ENCODE data around the gene ZNF326.

Gene ZNF326

DNA sequence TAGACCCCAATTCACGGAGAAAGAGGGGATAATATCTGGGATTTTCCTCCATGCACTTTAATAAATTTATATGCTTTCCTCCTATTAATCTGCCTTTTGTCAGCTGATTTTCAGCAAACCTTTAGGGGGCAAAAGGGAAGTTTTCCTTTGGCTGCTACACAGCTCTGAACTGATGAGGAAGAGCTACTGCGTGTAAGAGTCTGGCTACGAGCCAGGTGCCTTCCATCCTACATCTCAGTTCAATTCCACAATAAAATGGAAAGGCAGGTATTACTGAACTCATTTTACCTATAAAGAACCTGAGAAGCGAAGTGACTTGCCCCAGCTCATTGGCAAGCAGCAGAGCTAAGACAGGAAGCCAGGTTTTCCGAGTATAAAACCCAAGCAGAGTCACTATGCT, 28.3 kb upstream of the ZNF326 start:
- H3K27me3 ChIP-seq (ENCODE audit: insufficient read depth, low read length): peaks cover 3% of the 10 kb centered on the region; the same call in 1 of the 2 replicates
- no peaks in the 10 kb centered on the region for H3K36me3 ChIP-seq (ENCODE audit: insufficient read depth, low read length)
- H3K4me2 ChIP-seq (ENCODE audit: low read length): no peak overlapping the region

DNA sequence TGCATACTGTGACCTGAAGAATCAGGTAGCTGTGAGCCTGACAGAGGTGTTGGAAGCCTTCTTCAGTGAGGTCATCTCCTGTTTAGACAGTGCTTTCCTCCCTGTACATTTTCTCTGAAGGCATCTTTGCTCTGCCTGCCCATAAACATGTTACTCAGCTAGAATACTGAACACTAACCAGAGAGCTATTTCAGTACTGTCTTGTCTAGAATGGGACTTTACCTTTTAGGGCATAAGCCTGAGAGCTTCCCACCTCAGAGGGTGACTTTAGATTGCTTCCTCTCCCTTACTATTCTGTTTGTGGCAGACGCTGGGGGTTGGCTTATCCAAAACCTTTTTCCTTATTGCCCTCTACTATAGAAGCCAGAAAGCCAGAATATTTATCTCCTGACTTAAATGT, 23.3 kb upstream of the ZNF326 start:
- Histone ChIP-seq H2AFZ (ENCODE audit: low read length) (no peak overlapping the region), H3K9me2 (ENCODE audit: low read depth, low read length) (no peaks in the 10 kb centered on the region), H4K20me1 (ENCODE audit: insufficient read depth, low read length) (no peaks in the 10 kb centered on the region), H3K27ac (ENCODE audit: low read depth, low read length, poor library complexity, severe bottlenecking) (no peak overlapping the region), H3K36me3 (ENCODE audit: insufficient read depth, low read length) (no peaks in the 10 kb centered on the region), H3K9ac (ENCODE audit: low read length) (no peak overlapping the region), H3K9me3 (ENCODE audit: low read length) (no peaks in the 10 kb centered on the region), H3K4me2 (ENCODE audit: low read length) (no peak overlapping the region), H3K79me2 (ENCODE audit: insufficient read depth, low read length) (no peaks in the 10 kb centered on the region), H3F3A (ENCODE audit: insufficient read depth, low read length) (no peaks in the 10 kb centered on the region), H3K4me3 (ENCODE audit: low read depth, low read length, poor library complexity, severe bottlenecking) (no peak overlapping the region), H3K27me3 (ENCODE audit: insufficient read depth, low read length) (no peaks in the 10 kb centered on the region), H3K4me1 (ENCODE audit: insufficient read depth, low read length, severe bottlenecking) (no peaks in the 10 kb centered on the region)
- TF ChIP-seq, protein P1, sequence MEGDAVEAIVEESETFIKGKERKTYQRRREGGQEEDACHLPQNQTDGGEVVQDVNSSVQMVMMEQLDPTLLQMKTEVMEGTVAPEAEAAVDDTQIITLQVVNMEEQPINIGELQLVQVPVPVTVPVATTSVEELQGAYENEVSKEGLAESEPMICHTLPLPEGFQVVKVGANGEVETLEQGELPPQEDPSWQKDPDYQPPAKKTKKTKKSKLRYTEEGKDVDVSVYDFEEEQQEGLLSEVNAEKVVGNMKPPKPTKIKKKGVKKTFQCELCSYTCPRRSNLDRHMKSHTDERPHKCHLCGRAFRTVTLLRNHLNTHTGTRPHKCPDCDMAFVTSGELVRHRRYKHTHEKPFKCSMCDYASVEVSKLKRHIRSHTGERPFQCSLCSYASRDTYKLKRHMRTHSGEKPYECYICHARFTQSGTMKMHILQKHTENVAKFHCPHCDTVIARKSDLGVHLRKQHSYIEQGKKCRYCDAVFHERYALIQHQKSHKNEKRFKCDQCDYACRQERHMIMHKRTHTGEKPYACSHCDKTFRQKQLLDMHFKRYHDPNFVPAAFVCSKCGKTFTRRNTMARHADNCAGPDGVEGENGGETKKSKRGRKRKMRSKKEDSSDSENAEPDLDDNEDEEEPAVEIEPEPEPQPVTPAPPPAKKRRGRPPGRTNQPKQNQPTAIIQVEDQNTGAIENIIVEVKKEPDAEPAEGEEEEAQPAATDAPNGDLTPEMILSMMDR (IDR thresholded peaks at IDR 0.05; ENCODE audit: low read length): no peak
- TF ChIP-seq EZH2 (IDR thresholded peaks at IDR 0.05; ENCODE audit: borderline replicate concordance, low read length): no peak

More for the DNA sequence above, 28.3 kb upstream of the ZNF326 start:
- Histone ChIP-seq H3K9me2 (ENCODE audit: low read depth, low read length) (no peaks in the 10 kb centered on the region), H3K4me3 (ENCODE audit: low read depth, low read length, poor library complexity, severe bottlenecking) (no peak overlapping the region), H3K9me3 (ENCODE audit: low read length) (no peaks in the 10 kb centered on the region), H2AFZ (ENCODE audit: low read length) (no peak overlapping the region), H3K4me1 (ENCODE audit: insufficient read depth, low read length, severe bottlenecking) (no peaks in the 10 kb centered on the region), H3F3A (ENCODE audit: insufficient read depth, low read length) (no peaks in the 10 kb centered on the region), H3K9ac (ENCODE audit: low read length) (no peak overlapping the region), H3K79me2 (ENCODE audit: insufficient read depth, low read length) (no peaks in the 10 kb centered on the region), H4K20me1 (ENCODE audit: insufficient read depth, low read length) (no peaks in the 10 kb centered on the region), H3K27ac (ENCODE audit: low read depth, low read length, poor library complexity, severe bottlenecking) (no peak overlapping the region)
- no peak for TF ChIP-seq EZH2 (IDR thresholded peaks at IDR 0.05; ENCODE audit: borderline replicate concordance, low read length)
- TF ChIP-seq, protein P1 (IDR thresholded peaks at IDR 0.05; ENCODE audit: low read length): no peak

DNA sequence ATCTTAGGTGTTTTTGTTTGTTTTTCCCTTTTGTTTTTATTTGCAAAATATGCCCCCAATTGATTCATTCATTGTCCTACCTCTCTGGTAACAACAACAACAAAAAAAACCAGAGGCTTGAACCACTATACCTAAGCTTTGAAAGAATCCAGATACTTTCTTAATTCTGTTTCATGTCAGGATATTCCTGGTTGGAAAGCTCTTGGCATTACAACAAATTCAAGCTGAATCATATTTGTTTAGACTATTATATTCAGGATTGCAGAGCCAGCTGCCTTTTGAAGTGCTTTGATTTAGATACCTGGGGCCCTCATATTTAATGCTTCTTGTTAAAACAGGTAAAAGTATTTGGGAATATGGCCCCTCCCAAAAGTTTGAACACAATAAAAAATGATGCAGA, 22.9 kb upstream of the ZNF326 start:
- Histone ChIP-seq H3K9me3 (ENCODE audit: low read length) (no peaks in the 10 kb centered on the region), H3K79me2 (ENCODE audit: insufficient read depth, low read length) (no peaks in the 10 kb centered on the region), H3K9ac (ENCODE audit: low read length) (no peak overlapping the region), H3K27me3 (ENCODE audit: insufficient read depth, low read length) (no peaks in the 10 kb centered on the region), H3K4me1 (ENCODE audit: insufficient read depth, low read length, severe bottlenecking) (no peaks in the 10 kb centered on the region), H3F3A (ENCODE audit: insufficient read depth, low read length) (no peaks in the 10 kb centered on the region), H4K20me1 (ENCODE audit: insufficient read depth, low read length) (no peaks in the 10 kb centered on the region), H3K36me3 (ENCODE audit: insufficient read depth, low read length) (no peaks in the 10 kb centered on the region), H3K4me3 (ENCODE audit: low read depth, low read length, poor library complexity, severe bottlenecking) (no peak overlapping the region), H3K4me2 (ENCODE audit: low read length) (no peak overlapping the region), H2AFZ (ENCODE audit: low read length) (no peak overlapping the region), H3K27ac (ENCODE audit: low read depth, low read length, poor library complexity, severe bottlenecking) (no peak overlapping the region), H3K9me2 (ENCODE audit: low read depth, low read length) (no peaks in the 10 kb centered on the region)
- TF ChIP-seq EZH2 (IDR thresholded peaks at IDR 0.05; ENCODE audit: borderline replicate concordance, low read length): no peak
- TF ChIP-seq, protein P1 (IDR thresholded peaks at IDR 0.05; ENCODE audit: low read length): no peak

Measured in OCI-LY1 (cell line).